Inferior parietal cortex (tissue), 1 donor: ENCODE results near the gene SLC6A13.
"Not testable (repeated sequence)": the region's sequence is repeated elsewhere in the genome, so short reads cannot be mapped to it uniquely, and the experiment has no call there.

Source experiments
- DNase-seq: peaks from one replicate; pipeline ENCODE4 v3.0.0-alpha.2; 2016; ENCODE audit errors: extremely low spot score

Gene SLC6A13

DNA sequence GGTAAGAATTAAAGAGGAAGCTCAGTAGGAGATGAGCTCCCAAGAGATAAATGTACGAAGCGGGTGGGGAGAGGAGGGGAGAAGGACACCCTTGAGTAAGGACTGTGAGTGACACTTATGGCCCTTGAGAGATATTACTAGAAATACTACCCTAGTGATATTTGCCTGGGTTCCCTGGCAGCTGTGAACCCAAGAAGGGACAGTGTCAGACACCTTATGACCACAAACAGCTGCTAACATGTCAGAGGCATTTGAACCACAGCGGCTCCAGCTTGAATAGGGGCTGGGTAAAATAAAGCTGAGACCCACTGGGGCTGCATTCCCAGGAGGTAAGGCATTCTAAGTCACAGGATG is 29.0 kb downstream of the SLC6A13 start:
- DNase-seq, result no peak

DNA sequence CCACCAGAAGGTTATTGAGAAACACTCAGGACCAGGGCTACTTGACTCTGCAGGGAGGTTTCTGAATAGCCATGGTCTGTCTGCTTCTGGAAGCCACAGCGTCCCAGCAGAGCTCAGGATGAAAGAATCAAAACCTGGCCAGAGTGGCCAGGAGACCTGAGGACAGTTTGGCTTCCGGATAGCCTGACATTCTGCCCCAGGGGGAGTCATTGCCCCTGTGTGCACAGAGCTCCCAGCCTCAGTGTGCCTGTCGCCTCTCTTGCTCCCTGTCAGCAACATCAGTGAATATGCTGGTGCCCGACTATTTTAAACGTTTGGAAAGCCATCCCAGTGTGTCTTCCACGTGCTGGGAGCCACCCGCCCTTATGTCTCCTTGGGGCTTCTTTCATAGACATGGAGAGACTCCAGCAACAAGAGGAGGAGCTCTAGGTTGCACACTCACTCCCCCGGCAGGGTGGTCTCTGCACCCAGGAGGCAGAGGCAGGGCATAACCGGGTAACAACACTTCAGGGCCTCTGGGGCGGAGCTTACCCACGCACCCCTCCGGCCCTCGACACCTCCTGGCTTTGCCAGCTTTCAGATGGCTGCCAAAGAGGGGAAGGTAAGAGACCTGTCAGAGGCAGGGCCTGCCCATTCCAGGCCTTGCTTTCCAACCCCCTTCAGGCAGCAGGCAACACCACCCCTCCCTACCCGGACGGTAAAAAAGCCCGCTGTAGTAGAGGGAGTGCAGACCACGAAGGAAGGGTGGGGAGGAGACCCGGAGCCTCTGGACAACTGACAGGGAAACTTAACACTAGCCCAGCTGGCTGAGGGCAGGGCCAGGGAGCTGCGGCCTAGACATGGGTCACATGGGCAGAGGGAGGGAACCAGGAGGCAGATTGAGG is 29.7 kb downstream of the SLC6A13 start:
- DNase-seq, result no peak

DNA sequence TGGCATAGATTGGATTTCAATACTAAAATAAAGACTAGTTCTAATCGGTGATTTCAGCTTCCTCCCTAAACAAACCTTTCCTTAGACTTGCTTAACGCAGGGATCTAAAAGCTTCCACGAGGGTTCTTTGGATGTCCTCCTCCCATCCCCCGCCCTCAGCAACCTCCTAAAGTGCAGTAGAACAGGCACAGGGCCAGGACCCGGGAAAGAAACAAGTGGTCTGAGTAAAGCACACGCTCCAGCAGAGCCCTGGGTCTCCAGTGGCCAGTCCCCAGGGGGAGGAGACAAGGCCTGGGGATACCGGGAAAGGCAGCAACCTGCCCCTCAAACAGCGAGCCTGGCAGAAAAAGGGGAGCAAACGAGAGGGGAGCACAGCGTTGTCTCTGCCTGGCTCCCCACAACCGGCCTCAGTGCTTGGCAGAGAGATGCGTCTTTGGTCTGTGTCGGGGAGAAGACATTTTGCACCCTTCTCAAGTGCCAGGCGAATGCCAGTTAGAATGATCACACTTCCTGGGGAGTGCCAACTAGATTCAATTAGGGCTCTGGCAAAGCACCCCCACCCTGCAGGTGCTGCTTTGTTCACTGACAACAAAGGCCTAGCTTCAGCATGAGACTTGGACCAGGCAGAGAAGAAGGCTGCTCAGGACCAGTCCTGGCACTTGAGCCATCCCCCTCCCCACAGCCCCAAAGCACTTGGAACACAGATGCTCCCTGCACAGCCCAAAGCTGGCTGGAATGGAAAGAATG is 31.5 kb downstream of the SLC6A13 start:
- peak; percentile 15 for DNase-seq

DNA sequence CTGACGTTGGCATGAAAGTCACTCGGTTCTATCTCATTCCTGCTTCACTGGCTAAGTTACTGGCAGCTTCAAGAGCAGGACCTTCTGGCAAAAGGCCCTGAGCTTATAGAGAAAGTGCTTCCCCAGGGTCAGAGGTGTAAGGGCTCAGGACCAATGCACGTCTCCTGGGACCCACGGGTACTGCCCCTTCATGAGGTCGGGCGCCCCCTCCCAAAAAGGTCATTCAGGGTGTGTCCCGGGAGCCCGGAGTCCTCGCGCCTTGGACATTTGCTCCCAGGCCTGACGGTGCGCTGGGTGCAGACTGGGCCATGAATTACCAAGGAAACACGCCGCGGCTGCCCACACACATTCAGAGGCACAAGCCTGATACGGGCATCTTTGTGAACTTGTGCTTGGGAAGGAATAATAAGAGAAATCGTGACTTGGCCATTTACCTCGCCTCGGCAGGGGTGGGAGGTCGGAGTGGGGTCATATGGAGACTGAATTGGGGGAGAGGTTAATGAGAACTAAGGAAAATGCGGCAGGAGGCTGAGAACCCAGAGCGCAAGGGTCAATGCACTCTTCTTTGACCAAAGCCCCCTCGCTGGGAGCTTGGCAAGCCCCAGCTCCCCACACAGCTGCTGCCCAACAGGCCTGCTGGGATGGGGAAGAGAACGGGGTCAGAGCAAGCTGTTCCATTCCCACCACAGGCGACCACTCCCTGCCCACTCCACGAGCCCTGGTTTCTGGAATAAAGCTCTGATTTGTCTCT is 33.0 kb downstream of the SLC6A13 start:
- no peak for DNase-seq

DNA sequence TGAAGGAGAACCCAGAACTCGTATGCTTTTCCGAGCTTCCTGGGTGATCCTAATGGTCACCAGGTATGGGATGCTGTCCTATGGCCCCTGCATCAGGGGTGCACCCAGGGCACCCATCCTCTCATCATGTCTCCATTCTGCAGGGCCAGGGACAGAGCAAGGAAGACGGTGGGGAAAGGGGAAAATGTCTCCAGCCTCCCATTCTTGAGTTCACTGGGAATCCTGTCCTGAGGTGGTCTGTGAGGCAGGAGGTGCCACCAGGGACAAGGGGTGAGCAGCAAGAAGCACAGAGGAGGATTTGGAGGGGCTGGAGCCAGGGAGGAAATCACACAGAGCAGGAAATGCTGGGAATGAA is 33.8 kb downstream of the SLC6A13 start:
- no peak for DNase-seq

DNA sequence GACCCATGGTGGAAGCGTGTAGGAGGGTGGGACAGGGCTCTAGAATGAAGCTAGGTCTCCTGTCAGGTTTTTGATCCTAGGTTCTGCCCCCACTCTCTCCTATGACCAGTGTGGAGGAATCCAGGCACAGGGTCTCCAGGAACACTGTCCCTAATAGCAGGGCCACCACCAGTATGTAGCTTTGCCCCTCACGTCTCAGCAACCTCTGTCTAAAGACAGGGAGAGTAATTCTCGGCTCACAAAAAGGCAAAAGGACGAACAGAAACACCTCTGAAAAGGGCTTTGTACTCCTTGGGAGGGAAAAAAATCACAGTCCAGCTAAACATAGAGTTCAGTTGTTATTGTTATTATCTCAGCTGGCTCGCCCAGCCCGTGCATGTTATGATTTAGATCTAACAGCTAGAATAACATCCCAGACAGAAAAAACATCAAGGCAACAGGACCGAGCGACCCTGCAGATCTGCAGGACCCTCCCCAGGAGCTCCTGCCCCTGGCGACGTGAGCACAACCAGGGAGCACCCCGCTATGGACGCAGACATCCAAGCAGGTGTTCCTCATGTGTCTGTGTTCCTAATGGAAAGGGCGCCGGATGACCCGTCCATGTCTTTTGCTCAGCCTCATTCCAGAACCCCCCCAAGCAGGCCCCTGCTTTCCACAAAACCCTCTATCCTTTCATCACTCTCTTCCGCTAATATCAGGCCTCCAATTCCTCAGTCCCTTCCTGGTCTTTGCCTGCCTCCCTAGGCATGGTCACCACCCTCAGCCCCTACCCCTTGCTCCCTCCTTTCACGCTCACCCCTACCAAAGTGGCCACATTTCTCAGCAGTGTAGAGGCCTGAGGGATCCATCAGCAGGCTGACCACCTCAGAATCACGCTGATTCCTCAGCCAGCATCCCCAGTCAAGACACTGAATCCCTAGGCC is 34.5 kb downstream of the SLC6A13 start:
- no peak for DNase-seq

DNA sequence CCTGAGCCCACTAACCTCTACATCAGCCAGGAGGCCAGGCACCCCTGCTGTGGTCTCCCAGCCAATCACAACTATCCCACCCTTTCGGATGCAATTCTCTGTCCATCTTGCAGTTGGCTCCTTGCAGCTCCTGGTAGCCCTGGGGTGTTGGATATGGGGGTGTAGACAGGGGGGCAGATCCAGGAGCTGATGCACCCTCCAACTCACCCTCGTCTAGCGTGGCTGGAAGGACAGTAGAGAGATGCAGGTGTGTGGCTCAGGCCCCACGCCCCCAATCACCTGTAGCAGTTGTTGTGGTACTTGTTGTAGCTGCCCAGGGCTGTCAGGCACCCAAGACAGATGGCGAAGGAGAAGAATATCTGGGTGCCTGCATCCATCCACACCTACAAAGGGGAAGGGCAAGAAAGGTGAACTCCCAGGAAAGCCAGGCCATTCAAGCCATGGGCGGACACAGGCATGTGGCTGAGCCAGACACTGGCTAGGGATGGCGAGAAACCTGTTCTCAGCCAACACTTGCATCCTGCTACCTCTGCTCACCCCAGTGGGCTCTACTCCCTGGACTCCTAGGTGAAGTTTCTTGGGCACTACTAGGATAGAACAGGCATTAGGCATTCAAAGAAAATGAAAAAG is 35.2 kb downstream of the SLC6A13 start:
- DNase-seq, result no peak

DNA sequence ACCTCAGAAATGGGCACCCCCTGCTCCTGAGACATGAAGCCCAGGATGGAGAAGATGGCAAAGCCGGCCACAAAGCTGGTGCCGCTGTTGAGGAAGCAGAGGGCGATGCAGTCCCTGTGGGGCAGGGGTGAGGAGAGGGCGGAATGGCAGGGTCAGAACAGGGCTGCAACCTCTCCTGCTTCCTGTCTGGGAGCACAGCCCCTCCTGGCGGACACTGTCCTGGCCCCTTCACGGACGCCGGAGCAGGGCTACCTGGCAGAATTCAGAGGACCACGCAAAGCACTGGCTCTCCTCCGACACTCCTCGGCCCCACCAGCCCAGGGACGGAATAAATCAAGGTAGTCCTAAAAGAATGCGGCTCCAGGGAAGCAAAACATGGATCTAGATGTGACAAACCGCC is 36.2 kb downstream of the SLC6A13 start:
- no peak for DNase-seq

DNA sequence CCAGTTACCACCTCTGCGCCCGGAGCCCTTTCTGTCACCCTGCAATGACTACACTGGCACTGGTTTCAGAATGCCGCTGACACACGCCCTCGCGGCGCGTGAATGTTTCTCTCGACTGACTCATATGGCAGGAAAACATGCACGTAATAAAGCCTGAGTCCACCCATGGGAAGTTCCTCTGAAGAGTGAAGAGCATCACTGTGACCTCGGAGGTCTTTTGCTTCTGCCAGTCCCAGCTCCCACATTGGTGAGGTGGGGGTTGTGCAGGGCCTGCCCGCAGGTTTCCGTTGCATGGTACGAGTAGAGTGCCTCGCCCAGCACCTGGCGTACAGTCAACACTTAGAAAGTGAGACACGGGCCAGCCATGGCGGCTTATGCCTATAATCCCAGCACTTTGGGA is 37.6 kb downstream of the SLC6A13 start:
- DNase-seq, result no peak

DNA sequence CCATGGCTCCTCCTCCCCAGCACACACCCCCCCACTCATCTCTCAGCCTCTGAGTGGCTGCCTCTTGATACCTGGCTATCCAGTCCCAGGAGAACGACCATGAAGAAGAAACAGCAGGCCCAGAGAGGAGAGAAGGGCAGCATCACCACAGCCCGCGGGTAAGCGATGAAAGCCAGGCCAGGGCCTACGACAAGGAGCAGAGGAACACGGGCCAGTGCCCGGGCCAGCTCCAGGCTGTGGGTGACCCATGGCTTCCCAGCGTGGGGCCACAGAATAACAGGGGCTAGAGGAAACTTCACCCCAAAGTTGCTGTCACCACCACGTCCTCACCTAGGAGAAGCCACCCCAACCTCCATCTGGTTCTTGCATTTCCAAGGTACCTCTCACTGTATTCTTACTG is 38.3 kb downstream of the SLC6A13 start:
- no peak for DNase-seq

DNA sequence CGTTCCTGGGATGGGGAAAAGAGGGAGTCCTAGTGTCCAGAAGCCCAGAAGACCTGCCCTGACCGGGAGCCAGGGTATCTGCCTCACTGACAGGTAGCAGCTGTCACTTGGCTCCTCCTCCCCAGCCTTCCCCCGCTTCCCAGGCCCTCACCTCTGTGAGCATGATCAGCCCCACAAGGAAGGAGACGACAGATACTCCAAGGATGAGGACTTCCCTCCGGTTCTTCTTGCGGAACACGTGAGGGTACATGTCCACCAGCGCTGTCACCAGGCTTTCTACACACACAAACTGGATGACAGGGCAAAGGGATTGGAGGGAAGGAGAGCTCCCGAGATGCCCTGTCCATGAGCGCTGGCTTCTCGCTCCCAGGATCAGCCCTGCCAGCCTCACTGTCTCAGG is 38.8 kb downstream of the SLC6A13 start:
- DNase-seq, result no peak

DNA sequence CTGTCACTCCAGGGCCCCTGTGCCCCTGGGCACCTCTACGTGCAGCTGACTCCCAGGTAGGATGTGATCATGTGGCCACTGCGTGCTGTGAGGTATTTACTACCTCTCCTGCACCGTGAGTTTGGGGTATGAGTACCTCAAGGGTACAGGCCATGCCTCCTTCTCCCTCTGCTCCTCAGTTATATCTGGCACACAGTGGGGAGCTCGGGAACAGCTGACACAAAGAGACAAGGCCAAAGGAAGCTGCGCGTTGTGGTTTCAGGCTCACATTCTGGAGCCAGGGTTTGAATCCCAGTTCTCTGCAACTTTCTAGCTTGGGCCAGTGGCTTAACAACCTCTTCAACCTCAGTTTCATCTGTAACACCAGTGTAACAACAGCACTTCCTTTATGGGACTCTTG is 40.9 kb downstream of the SLC6A13 start:
- no peak for DNase-seq

DNA sequence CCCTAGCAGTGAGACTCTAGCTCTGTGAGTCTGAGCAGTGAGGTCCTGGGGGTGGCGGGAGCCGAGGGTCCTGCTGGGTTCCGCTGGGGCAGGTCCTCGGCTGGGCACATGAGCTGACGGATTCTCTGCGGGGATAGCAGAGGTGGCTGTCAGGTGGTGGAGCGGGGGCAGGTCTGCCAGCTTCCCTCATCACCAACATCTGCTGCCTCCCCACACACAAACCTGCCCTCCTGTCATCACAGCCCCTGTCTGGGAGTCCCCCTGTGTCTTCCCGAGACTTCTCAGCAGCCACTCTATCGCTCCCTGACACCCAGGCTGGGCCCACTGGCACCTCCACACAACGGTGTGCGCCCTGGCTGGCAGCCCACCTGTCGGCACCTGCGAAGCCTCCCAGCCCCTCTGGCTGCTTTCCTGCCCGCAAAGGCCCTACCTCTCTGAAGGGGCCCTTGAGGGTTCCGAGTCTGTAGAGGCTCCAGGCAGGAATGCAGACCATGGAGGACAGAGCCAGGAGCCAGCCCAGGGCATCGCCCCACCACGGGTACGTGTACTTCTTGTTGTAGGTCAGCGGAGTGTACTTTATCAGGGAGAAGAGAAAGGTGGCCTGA is 41.6 kb downstream of the SLC6A13 start:
- DNase-seq, result no peak

DNA sequence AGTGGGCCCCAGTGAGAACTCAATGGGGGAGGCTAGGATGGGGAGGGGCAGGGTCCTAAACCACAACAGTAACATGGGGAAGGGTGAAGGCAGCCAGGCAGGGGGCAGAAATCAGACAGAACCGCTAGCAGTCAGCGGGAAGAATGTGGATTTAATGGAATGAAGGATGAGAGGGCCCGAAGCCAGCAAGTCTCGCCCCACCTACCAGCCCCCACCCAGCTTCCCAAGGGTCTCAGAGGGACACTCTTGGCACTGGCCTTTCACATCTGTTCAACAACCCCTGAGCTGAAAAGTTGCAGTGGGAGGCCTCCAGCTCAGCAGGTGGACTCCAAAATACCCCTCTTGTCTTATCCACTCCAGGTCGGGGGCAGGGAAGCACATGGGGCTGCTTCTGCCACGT is 42.1 kb downstream of the SLC6A13 start:
- DNase-seq, result no peak

DNA sequence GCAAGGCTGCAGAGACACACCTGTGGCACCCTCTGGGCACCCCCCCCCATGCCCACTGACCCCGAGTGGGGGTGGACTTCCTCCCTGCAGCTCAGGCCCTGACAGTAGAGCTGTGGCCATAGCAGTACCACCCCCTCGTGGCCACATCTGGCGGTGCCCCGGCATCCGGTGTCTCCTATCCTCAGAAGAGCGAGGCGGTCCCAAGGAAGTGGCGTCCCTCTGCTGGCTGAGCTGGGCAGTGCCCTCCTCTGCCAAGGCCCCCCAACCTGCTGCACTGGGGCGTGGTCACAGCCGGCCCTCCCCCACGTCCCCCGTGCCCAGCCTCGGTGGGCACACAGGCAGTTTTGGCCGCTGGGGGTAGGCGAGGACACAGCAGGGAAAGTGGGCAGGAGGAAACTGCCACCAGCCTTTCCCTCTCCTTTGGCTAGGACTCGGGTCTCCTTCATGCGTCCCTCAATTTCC is 42.7 kb downstream of the SLC6A13 start:
- DNase-seq, result peak; percentile 57

DNA sequence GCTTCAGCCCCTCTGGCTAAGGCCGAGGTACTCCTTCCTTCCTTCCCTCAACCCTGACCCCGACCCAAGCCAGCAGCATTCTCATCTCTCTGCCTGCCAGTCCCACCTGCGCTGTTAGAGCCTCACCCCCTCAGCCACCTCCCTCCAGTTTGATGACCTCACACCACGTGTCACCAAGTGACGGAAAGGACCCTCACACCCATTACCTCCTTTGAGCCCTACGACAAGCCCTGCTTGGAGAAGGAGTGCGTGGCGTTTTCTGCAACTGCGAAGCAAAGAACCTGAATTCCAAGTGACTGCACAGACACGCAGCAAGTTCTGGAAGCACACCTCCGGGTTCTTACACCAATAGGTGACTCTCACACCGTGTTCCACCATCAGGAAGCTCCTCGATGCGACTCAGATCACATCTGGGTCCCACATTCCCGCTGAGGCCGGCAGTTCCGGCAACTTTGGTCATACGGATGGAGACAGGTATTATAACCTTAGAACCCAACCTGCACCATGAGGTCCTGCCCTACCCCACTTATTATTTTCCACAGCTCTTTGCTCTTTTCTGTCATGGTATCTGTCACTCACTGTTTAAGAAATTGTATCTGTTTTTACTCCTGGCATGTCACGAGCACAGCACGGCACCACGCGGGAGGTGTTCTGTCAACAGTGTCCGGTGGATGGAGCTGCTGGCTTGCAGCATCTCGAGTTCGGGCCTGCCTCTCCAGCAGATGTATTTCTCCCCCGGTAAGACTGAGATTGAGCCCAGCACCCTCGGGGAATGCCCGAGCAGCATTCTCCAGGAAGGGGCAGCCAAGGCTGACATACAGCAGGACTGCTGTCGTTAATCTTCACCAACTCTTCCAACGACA is 43.7 kb downstream of the SLC6A13 start:
- no peak for DNase-seq

DNA sequence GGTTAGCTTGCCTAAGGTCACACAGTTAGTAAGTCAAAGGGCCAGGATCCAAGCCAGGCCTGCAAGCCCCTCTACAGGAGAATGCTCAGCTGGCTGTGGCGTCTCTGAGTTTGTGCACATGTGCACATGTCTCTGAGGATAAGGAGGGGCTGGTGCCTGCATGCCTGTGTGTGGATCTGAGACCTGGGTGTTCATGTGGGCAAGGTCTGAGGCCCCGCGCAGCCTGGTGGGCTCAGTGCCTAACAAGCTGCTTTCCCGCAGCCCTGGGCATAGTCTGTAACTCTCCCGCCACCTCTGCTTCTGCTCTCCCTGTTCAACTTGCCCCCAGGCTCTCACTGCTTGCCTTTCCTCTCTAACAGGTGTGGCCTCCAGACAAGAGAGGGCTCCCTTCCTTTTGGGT is 44.4 kb downstream of the SLC6A13 start:
- DNase-seq, result no peak

DNA sequence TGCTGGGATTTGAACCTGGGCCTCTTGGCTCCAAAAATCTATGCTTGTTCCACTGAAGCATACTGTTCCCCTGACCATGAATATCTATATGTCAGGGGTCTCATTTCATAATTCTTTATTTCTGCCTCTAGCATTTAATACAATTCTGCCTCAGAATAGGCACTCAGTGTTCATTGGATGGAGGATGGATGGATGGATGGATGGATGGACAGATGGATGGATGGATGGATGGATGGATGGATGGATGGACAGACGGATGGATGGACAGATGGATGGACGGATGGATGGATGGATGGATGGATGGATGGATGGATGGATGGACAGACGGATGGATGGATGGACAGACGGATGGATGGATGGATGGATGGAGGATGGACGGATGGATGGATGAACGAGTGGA is 45.6 kb downstream of the SLC6A13 start:
- not testable (repeated sequence) for DNase-seq

DNA sequence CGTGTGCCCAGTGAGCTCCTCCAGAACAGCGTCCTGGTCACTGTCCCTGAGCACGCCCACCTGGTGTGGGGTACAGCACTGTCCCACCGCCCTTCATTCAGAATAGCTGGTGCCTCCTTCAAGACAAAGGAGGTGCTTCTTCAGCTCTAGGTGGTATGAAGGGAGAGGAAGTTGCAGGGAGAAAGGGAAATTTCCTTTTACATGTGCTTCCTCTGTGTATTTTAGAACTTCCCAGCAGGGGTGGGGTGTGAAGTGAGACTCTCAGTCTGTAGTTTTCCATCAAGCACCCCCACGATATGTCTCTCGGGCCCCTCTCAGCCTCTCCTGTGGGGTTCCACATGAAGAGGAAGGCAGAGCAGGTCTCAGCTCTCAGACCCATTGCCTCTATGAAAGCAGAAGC is 47.5 kb downstream of the SLC6A13 start:
- no peak for DNase-seq
